GM21576 (cell line): ENCODE measurements around the gene PDE4D.

Experiments
- ATAC-seq: cut with Tn5 transposase; IDR thresholded peaks from one replicate; pipeline ENCODE4 v1.9.1; 2021; ENCODE audit warnings: mild to moderate bottlenecking, moderate library complexity; ENCODE audit not compliant: unreplicated experiment

The PDE4D gene

GRCh38 chr5:59275170-59275509, 618.4 kb downstream of the PDE4D start:
- no peak for ATAC-seq

GRCh38 chr5:59274106-59274636, 619.4 kb downstream of the PDE4D start:
- ATAC-seq: no peak

- ATAC-seq: no peak
These were observed 620.6 kb downstream of the PDE4D start for GRCh38 chr5:59272809-59273427.

- no peak for ATAC-seq
These were observed 624.6 kb downstream of the PDE4D start for GRCh38 chr5:59268756-59269415.

- no peak for ATAC-seq
These were observed 626.5 kb downstream of the PDE4D start for GRCh38 chr5:59267033-59267432.

- ATAC-seq: no peak
These were observed 627.1 kb downstream of the PDE4D start for GRCh38 chr5:59266410-59266809.

GRCh38 chr5:59264639-59265245, 628.8 kb downstream of the PDE4D start:
- no peak for ATAC-seq

GRCh38 chr5:59264013-59264412, 629.5 kb downstream of the PDE4D start:
- no peak for ATAC-seq

GRCh38 chr5:59261969-59262368, 631.6 kb downstream of the PDE4D start:
- ATAC-seq: no peak

GRCh38 chr5:59260973-59261372, 632.6 kb downstream of the PDE4D start:
- no peak for ATAC-seq

GRCh38 chr5:59260200-59260599, 633.3 kb downstream of the PDE4D start:
- ATAC-seq: no peak

GRCh38 chr5:59259237-59259636, 634.3 kb downstream of the PDE4D start:
- no peak for ATAC-seq

- no peak for ATAC-seq
These were observed 635.8 kb downstream of the PDE4D start for GRCh38 chr5:59257488-59258400.

GRCh38 chr5:59256331-59256730, 637.2 kb downstream of the PDE4D start:
- no peak for ATAC-seq

- no peak for ATAC-seq
These were observed 639.4 kb downstream of the PDE4D start for GRCh38 chr5:59254055-59254687.

GRCh38 chr5:59253625-59254024, 639.9 kb downstream of the PDE4D start:
- ATAC-seq: no peak

GRCh38 chr5:59251627-59252026, 641.9 kb downstream of the PDE4D start:
- ATAC-seq: no peak

- ATAC-seq: no peak
These were observed 643.8 kb downstream of the PDE4D start for GRCh38 chr5:59249726-59250125.

- no peak for ATAC-seq
These were observed 644.4 kb downstream of the PDE4D start for GRCh38 chr5:59249160-59249559.

- ATAC-seq: no peak
These were observed 646.6 kb downstream of the PDE4D start for GRCh38 chr5:59246882-59247281.
